ENCODE results near the gene ZDHHC4.

GRCh38 chr7:6532516-6532915, 44.7 kb upstream of the ZDHHC4 start:
- no peak for TF ChIP-seq POLR2A (IDR thresholded peaks at IDR 0.05)
- no peak for TF ChIP-seq CTCF (IDR thresholded peaks at IDR 0.05)
- no peak for TF ChIP-seq EP300 (IDR thresholded peaks at IDR 0.05)
